HepG2 (cell line): Measurements from ENCODE around the gene TBC1D24. TPM values are rescaled to one million over a fixed set of nuclear protein-coding genes. Genes with fewer than 3 reads are reported as not detected.
A peak's percentile ranks its signal among the peaks of the same experiment; 100 is the strongest.

Source experiments
- ATAC-seq: fragments of 200-7000 bp; cut with Tn5 transposase; 3 replicates; pipeline ENCODE4 v1.9.1; 2020; ENCODE audit warnings: mild to moderate bottlenecking, moderate library complexity
- BruUV-seq: library from RNA; stranded (reverse); fragments of 400-500 nt; replicated peaks from 2 replicates; lab custom pipeline; 2021; lab: Mats Ljungman, UMichigan
- CTCF ChIA-PET: fragments of 300-600 bp; formaldehyde crosslinking; extraction: SDS; loops from one replicate; lab custom pipeline; 2021; ENCODE audit warnings: low total read pairs, inconsistent platforms, low intra/inter-chr PET ratio; lab: Yijun Ruan, JAX
- POLR2A ChIA-PET: fragments of 350-600 bp; sonication (Branson Sonifier 250); formaldehyde crosslinking; loops from one replicate; lab custom pipeline; 2020; ENCODE audit warnings: antibody characterized with exemption, inconsistent platforms; lab: Yijun Ruan, JAX
- DNase-seq: peaks from one replicate; pipeline ENCODE4 v3.0.0-alpha.2; 2015; ENCODE audit warnings: low spot score
- FAIRE-seq: peaks from 3 replicates; lab custom pipeline; 2011; peaks lifted over from hg19 to GRCh38; lab: Jason Lieb, UNC
- H2AFZ ChIP-seq: one replicate; pipeline ENCODE4 v1.6.1; 2011; ENCODE audit warnings: low read length, inconsistent platforms
- H3K27ac ChIP-seq: fragments of 300-600 bp; 3 replicates; pipeline ENCODE4 v1.8.0; 2011; ENCODE audit warnings: mixed run types, mild to moderate bottlenecking, mixed read lengths, low read length, inconsistent platforms; ENCODE audit not compliant: insufficient read depth; ENCODE audit errors: extremely low read length
- H3K27me3 ChIP-seq, 2 experiments: fragments of 200-600 bp in 1 of 2; 2 replicates in 1 of 2; 3 replicates in 1 of 2; pipeline versions ENCODE4 v1.6.0 to v1.8.0; 2011; ENCODE audit warnings: low read length in 2 of 2, mild to moderate bottlenecking in 2 of 2, moderate library complexity in 2 of 2, inconsistent platforms in 1 of 2; ENCODE audit not compliant: insufficient read depth in 2 of 2, control insufficient read depth in 1 of 2
- H3K36me3 ChIP-seq, 2 experiments: fragments of 200-600 bp in 1 of 2; replicated peaks in 1 of 2; 2 replicates in 1 of 2; 3 replicates in 1 of 2; pipeline versions ENCODE4 v1.5.1 to v1.8.0; 2011; ENCODE audit warnings: low read length in 2 of 2, inconsistent platforms in 1 of 2; ENCODE audit not compliant: insufficient read depth in 2 of 2, control insufficient read depth in 1 of 2
- H3K4me1 ChIP-seq: 2 replicates; pipeline ENCODE4 v1.5.1; 2012; ENCODE audit warnings: low read length, inconsistent platforms; ENCODE audit not compliant: insufficient read depth
- H3K4me2 ChIP-seq: 2 replicates; pipeline ENCODE4 v1.6.0; 2011; ENCODE audit warnings: low read depth, low read length, inconsistent platforms
- H3K4me3 ChIP-seq, 3 experiments: fragments of 200-600 bp in 1 of 3; sonication (generic), shearing (Covaris generic) in 1 of 3; replicated peaks in 1 of 3; 2 replicates each; pipeline ENCODE4 v1.5.1; 2011 to 2016; ENCODE audit warnings: low read length in 3 of 3, inconsistent platforms in 2 of 3, low read depth in 2 of 3, mild to moderate bottlenecking in 2 of 3, control low read depth in 1 of 3, mixed read lengths in 1 of 3; ENCODE audit not compliant: insufficient read depth in 1 of 3
- H3K79me2 ChIP-seq: one replicate; pipeline ENCODE4 v1.6.1; 2011; ENCODE audit warnings: low read length, inconsistent platforms; ENCODE audit not compliant: insufficient read depth
- H3K9ac ChIP-seq: 2 replicates; pipeline ENCODE4 v1.6.0; 2011; ENCODE audit warnings: mild to moderate bottlenecking, low read depth, low read length, inconsistent platforms; ENCODE audit not compliant: insufficient read depth
- H3K9me3 ChIP-seq: 2 replicates; pipeline ENCODE4 v1.5.1; 2012; ENCODE audit warnings: mild to moderate bottlenecking, low read length
- H4K20me1 ChIP-seq: 2 replicates; pipeline ENCODE4 v1.6.0; 2011; ENCODE audit warnings: inconsistent platforms, mild to moderate bottlenecking, low read length, moderate library complexity; ENCODE audit not compliant: insufficient read depth
- ERF ChIP-seq: IDR thresholded peaks from 2 replicates; pipeline ENCODE4 v1.6.1; 2018; ENCODE audit warnings: missing biosample characterization, missing genetic modification reagents
- FIP1L1 ChIP-seq: fragments of 200-400 bp; formaldehyde crosslinking; IDR thresholded peaks from 2 replicates; pipeline ENCODE4 v1.6.1; 2018; ENCODE audit warnings: low read depth, mild to moderate bottlenecking, low read length, moderate library complexity, borderline replicate concordance; ENCODE audit not compliant: insufficient read depth
- HHEX ChIP-seq: IDR thresholded peaks from 2 replicates; pipeline ENCODE4 v1.6.1; 2016; ENCODE audit warnings: control low read depth
- HNRNPLL ChIP-seq: fragments of 200-400 bp; formaldehyde crosslinking; IDR thresholded peaks from 2 replicates; pipeline ENCODE4 v1.6.1; 2017; ENCODE audit warnings: mild to moderate bottlenecking, low read depth, low read length; ENCODE audit not compliant: poor library complexity, severe bottlenecking
- PHF5A ChIP-seq: IDR thresholded peaks from one replicate; pipeline ENCODE4 v1.6.1; 2018; ENCODE audit warnings: low read depth, missing genetic modification reagents; ENCODE audit not compliant: unreplicated experiment
- POLR2AphosphoS5 ChIP-seq: IDR thresholded peaks from 2 replicates; pipeline ENCODE4 v1.6.1; 2012; ENCODE audit warnings: low read depth, low read length
- POLR2G ChIP-seq: fragments of 200-400 bp; formaldehyde crosslinking; IDR thresholded peaks from 2 replicates; pipeline ENCODE4 v1.6.1; 2018; ENCODE audit warnings: mild to moderate bottlenecking, low read depth, low read length, moderate library complexity
- RXRB ChIP-seq: IDR thresholded peaks from 2 replicates; pipeline ENCODE4 v1.6.1; 2016; ENCODE audit warnings: borderline replicate concordance, missing genetic modification reagents, missing compliant biosample characterization
- ZNF326 ChIP-seq: sonication (generic); formaldehyde crosslinking; IDR thresholded peaks from 2 replicates; pipeline ENCODE4 v1.4.0; 2020; ENCODE audit warnings: missing genetic modification reagents, borderline replicate concordance
- ZNF563 ChIP-seq: sonication (generic); formaldehyde crosslinking; IDR thresholded peaks from 2 replicates; pipeline ENCODE4 v1.8.0; 2022; ENCODE audit warnings: mild to moderate bottlenecking, moderate library complexity, missing genetic modification reagents
- ZNF619 ChIP-seq: sonication (generic); formaldehyde crosslinking; IDR thresholded peaks from 2 replicates; pipeline ENCODE4 v1.4.0; 2020; ENCODE audit warnings: mild to moderate bottlenecking, missing genetic modification reagents
- WGBS: methylation state at CpG from one replicate; pipeline ENCODE4 v1.1.6; 2017; ENCODE audit warnings: low lambda C conversion rate; 5-methylcytosine and 5-hydroxymethylcytosine counted together
- in situ Hi-C: cut with HindIII; loops from 2 replicates; pipeline ENCODE4 v1.10.0; 2017; ENCODE audit warnings: low pct_unique_long_range_greater_than_20kb; ENCODE audit not compliant: extremely low pct_ligation_motif_present
- intact Hi-C: fragments of 100-400 bp; cut with micrococcal nuclease; formaldehyde crosslinking; loops from one replicate; pipeline ENCODE4 v1.10.0; 2022; ENCODE audit not compliant: unreplicated experiment
- polyA plus RNA-seq, 8 experiments: library from polyadenylated mRNA; depleted of rRNA in 3 of 8; stranded (reverse) in 7 of 8; unstranded in 1 of 8; fragments of >200 nt; fragmentation: Illumina TruSeq in 4 of 8; extraction: Trizol in 4 of 8; gene quantifications; 2 replicates each; pipeline versions ENCODE4 v1.2.1 to v1.2.3, GENCODE V29; 2011 to 2016; ENCODE audit warnings: low read depth in 4 of 8, missing spikeins in 1 of 8, mixed read lengths in 1 of 8; ENCODE audit not compliant: insufficient read depth in 1 of 8
- total RNA-seq, 5 experiments: library from RNA; depleted of rRNA; stranded (reverse); fragments of >200 nt; fragmentation: Illumina TruSeq; extraction: Trizol; gene quantifications; 2 replicates each; pipeline ENCODE4 v1.2.3, GENCODE V29; 2016; ENCODE audit warnings: low read depth in 1 of 5
- TF ChIP-seq, protein P1 (sequence below): sonication (generic); formaldehyde crosslinking; conservative IDR thresholded peaks from 2 replicates; pipeline ENCODE4 v1.4.0; 2020; ENCODE audit warnings: missing genetic modification reagents
- TF ChIP-seq, protein P2 (sequence below): sonication (generic); formaldehyde crosslinking; IDR thresholded peaks from 2 replicates; pipeline ENCODE4 v1.8.0; 2022; ENCODE audit warnings: missing genetic modification reagents, mild to moderate bottlenecking, moderate library complexity, borderline replicate concordance
- TF ChIP-seq, protein P3 (sequence below): sonication (generic); formaldehyde crosslinking; IDR thresholded peaks from 2 replicates; pipeline ENCODE4 v1.4.0; 2020; ENCODE audit warnings: mild to moderate bottlenecking, missing genetic modification reagents
- TF ChIP-seq, protein P4 (sequence below): sonication (generic); formaldehyde crosslinking; IDR thresholded peaks from 2 replicates; pipeline ENCODE4 v1.9.0; 2022; ENCODE audit warnings: missing genetic modification reagents, mild to moderate bottlenecking, borderline replicate concordance

TBC1D24 gene
- total and polyA plus RNA-seq, 2 of the 13 experiments (the other 11 are each of a cell fraction or from before 2014, with no cell fraction given): 7.7 to 13.7 TPM

DNA sequence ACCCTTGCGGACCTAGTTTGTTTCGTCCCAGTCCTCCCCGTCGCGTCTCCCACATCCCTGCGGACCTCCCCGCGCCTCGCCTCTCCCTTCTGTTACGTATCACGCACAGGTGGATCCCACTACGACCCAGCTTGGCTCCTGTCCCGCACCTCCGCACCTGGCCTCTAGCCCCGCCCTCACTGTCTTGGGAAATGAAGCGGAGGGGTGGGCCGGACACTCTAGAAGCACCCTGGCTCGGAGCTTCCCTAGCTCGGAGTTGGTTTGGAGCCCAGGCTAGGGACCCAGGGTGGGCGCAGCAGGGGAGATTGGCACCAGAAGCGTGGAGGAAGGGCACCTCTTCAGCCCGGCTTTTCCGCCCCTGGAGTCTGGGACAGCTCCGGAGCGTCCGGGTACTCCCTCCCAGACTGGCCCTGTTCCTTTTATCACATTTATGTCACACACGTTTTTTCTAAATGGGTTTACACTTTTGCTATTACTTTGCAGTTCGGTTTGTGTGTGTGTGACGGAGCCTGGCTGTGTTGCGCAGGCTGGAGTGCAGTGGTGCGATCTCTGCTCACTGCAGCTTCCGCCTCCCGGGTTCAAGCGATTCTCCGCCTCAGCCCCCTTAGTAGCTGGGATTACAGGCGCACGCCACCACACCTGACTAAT is 57.7 kb downstream of the TBC1D24 start:
- DNase-seq (peak; percentile 66), ATAC-seq (peak; percentile 12), FAIRE-seq (no peak)
- peaks cover 7 to 21% of the 10 kb centered on the region in 2 experiments for H3K36me3 ChIP-seq
- ChIA-PET POLR2A (interaction anchor here (1.2 to 2.2 kb wide), 5 partner anchors 8 to 56 kb away, joined by 3 to 14 read pairs (median 10); partner anchors contain the start of genes AMDHD2 and ATP6V0C), CTCF (no interaction called here)
- no TSS peak for BruUV-seq
- H3K27me3 ChIP-seq: no peaks in the 10 kb centered on the region
- H3K79me2 ChIP-seq: no peaks in the 10 kb centered on the region
- H3K9me3 ChIP-seq: no peaks in the 10 kb centered on the region
- intact Hi-C loops (no loop called here), in situ Hi-C loops (no loop called here)
- peak overlapping the region; percentile 75 for H3K27ac ChIP-seq
- H3K9ac ChIP-seq: peak overlapping the region; percentile 67
- peaks cover 55% of the 10 kb centered on the region for H3K4me1 ChIP-seq
- peak overlapping the region; percentile 47 to 77 (median 69); a peak in 5 of 6 replicates for H3K4me3 ChIP-seq
- no peaks in the 10 kb centered on the region for H4K20me1 ChIP-seq
- H2AFZ ChIP-seq: no peak overlapping the region
- H3K4me2 ChIP-seq: peak overlapping the region; percentile 92
- WGBS: 2% methylated on average over 27 of the region's 37 CpGs
- TF ChIP-seq RXRB (0 out of 2 replicates have a peak, but pooled peaks have one; percentile 28), POLR2G (peak; percentile 51), HHEX (no peak), POLR2AphosphoS5 (peak; percentile 46), ZNF563 (CRISPR knock-in tag) (peak; percentile 45; the same call in 1 of the 2 replicates), ERF (0 out of 2 replicates have a peak, but pooled peaks have one; percentile 28), HNRNPLL (peak; percentile 66), PHF5A (no peak), ZNF326 (no peak), ZNF619 (CRISPR knock-in tag) (peak; percentile 51; the same call in 1 of the 2 replicates), FIP1L1 (0 out of 2 replicates have a peak, but pooled peaks have one; percentile 81)
- TF ChIP-seq, protein P1, sequence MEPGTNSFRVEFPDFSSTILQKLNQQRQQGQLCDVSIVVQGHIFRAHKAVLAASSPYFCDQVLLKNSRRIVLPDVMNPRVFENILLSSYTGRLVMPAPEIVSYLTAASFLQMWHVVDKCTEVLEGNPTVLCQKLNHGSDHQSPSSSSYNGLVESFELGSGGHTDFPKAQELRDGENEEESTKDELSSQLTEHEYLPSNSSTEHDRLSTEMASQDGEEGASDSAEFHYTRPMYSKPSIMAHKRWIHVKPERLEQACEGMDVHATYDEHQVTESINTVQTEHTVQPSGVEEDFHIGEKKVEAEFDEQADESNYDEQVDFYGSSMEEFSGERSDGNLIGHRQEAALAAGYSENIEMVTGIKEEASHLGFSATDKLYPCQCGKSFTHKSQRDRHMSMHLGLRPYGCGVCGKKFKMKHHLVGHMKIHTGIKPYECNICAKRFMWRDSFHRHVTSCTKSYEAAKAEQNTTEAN (CRISPR knock-in tag): 0 out of 2 replicates have a peak, but pooled peaks have one; percentile 19
- TF ChIP-seq, protein P2, sequence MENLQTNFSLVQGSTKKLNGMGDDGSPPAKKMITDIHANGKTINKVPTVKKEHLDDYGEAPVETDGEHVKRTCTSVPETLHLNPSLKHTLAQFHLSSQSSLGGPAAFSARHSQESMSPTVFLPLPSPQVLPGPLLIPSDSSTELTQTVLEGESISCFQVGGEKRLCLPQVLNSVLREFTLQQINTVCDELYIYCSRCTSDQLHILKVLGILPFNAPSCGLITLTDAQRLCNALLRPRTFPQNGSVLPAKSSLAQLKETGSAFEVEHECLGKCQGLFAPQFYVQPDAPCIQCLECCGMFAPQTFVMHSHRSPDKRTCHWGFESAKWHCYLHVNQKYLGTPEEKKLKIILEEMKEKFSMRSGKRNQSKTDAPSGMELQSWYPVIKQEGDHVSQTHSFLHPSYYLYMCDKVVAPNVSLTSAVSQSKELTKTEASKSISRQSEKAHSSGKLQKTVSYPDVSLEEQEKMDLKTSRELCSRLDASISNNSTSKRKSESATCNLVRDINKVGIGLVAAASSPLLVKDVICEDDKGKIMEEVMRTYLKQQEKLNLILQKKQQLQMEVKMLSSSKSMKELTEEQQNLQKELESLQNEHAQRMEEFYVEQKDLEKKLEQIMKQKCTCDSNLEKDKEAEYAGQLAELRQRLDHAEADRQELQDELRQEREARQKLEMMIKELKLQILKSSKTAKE (CRISPR knock-in tag): 0 out of 2 replicates have a peak, but pooled peaks have one; percentile 22
- TF ChIP-seq, protein P3, sequence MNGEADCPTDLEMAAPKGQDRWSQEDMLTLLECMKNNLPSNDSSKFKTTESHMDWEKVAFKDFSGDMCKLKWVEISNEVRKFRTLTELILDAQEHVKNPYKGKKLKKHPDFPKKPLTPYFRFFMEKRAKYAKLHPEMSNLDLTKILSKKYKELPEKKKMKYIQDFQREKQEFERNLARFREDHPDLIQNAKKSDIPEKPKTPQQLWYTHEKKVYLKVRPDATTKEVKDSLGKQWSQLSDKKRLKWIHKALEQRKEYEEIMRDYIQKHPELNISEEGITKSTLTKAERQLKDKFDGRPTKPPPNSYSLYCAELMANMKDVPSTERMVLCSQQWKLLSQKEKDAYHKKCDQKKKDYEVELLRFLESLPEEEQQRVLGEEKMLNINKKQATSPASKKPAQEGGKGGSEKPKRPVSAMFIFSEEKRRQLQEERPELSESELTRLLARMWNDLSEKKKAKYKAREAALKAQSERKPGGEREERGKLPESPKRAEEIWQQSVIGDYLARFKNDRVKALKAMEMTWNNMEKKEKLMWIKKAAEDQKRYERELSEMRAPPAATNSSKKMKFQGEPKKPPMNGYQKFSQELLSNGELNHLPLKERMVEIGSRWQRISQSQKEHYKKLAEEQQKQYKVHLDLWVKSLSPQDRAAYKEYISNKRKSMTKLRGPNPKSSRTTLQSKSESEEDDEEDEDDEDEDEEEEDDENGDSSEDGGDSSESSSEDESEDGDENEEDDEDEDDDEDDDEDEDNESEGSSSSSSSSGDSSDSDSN: 0 out of 2 replicates have a peak, but pooled peaks have one; percentile 8
- TF ChIP-seq, protein P4, sequence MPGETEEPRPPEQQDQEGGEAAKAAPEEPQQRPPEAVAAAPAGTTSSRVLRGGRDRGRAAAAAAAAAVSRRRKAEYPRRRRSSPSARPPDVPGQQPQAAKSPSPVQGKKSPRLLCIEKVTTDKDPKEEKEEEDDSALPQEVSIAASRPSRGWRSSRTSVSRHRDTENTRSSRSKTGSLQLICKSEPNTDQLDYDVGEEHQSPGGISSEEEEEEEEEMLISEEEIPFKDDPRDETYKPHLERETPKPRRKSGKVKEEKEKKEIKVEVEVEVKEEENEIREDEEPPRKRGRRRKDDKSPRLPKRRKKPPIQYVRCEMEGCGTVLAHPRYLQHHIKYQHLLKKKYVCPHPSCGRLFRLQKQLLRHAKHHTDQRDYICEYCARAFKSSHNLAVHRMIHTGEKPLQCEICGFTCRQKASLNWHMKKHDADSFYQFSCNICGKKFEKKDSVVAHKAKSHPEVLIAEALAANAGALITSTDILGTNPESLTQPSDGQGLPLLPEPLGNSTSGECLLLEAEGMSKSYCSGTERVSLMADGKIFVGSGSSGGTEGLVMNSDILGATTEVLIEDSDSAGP (CRISPR knock-in tag): peak; percentile 52; the same call in 1 of the 2 replicates
